HCT116 (cell line): ENCODE measurements around the gene PRR5L.

Experiments
- CEBPB ChIP-seq: IDR thresholded peaks from 2 replicates; pipeline ENCODE4 v1.6.1; 2012; ENCODE audit warnings: low read depth
- ELF1 ChIP-seq: IDR thresholded peaks from 2 replicates; pipeline ENCODE4 v1.6.1; 2012; ENCODE audit warnings: low read depth, borderline replicate concordance
- TF ChIP-seq, protein P1 (sequence below), 3 experiments: fragments of 200-600 bp in 1 of 3; sonication (generic) in 1 of 3; IDR thresholded peaks in 2 of 3; conservative IDR thresholded peaks in 1 of 3; 2 replicates each; pipeline ENCODE4 v1.5.1; 2012 to 2017; ENCODE audit warnings: low read depth in 2 of 3, low read length in 2 of 3, antibody characterized with exemption in 1 of 3, borderline replicate concordance in 1 of 3, control low read depth in 1 of 3, mild to moderate bottlenecking in 1 of 3, mixed read lengths in 1 of 3, mixed run types in 1 of 3, moderate library complexity in 1 of 3; ENCODE audit not compliant: insufficient read depth in 1 of 3

DNA sequence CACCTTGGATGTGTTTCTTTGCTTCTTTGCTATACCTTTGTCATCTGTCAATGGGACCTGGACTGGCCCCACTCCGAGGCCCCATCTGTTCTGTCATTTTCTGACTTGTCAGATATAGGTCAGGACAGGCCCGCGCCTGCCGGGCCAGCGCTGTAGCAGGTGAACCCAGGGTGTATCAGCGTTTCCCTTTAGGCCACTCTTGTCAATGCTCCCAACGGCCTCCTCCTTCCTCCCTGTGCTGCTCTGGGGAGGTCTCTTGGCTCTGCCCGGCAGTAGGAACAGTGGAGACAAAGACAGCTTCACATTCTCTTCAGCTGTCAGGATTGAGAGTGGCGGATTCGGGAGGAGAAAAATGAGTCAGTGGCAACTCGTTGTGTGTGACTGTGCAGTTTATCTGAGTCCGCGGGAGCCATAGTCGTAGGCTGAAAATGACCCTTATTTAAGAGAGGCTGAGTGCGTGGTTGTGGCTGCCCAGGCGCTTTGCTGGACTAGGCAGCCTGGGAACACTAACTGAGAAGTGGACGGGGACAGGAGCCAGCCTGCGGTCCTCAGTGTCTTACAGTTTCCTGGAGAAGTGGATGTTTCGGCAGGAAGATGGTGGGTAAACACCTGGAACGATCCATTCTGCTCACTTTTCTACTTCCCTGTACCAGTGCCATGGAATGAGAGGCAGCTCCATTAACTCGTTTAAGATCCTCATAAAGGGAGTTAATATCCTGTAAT, 102.3 kb downstream of the PRR5L start:
- TF ChIP-seq, protein P1, sequence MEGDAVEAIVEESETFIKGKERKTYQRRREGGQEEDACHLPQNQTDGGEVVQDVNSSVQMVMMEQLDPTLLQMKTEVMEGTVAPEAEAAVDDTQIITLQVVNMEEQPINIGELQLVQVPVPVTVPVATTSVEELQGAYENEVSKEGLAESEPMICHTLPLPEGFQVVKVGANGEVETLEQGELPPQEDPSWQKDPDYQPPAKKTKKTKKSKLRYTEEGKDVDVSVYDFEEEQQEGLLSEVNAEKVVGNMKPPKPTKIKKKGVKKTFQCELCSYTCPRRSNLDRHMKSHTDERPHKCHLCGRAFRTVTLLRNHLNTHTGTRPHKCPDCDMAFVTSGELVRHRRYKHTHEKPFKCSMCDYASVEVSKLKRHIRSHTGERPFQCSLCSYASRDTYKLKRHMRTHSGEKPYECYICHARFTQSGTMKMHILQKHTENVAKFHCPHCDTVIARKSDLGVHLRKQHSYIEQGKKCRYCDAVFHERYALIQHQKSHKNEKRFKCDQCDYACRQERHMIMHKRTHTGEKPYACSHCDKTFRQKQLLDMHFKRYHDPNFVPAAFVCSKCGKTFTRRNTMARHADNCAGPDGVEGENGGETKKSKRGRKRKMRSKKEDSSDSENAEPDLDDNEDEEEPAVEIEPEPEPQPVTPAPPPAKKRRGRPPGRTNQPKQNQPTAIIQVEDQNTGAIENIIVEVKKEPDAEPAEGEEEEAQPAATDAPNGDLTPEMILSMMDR (IDR thresholded peaks at IDR 0.05 in 2 of 3, conservative IDR thresholded peaks at IDR 0.05 in 1 of 3; ENCODE audit: borderline replicate concordance in 1 of 3, insufficient read depth in 1 of 3, low read depth in 2 of 3, low read length in 2 of 3), result no peak
- TF ChIP-seq ELF1 (no peak), CEBPB (no peak)
